HG03066 (cell line): ENCODE measurements around the gene TRPV3.
"Not testable (repeated sequence)": the region's sequence is repeated elsewhere in the genome, so short reads cannot be mapped to it uniquely, and the experiment has no call there.

Source experiments
- ATAC-seq: cut with Tn5 transposase; IDR thresholded peaks from one replicate; pipeline ENCODE4 v1.9.1; 2021; ENCODE audit warnings: low read depth; ENCODE audit not compliant: unreplicated experiment

The TRPV3 gene

DNA sequence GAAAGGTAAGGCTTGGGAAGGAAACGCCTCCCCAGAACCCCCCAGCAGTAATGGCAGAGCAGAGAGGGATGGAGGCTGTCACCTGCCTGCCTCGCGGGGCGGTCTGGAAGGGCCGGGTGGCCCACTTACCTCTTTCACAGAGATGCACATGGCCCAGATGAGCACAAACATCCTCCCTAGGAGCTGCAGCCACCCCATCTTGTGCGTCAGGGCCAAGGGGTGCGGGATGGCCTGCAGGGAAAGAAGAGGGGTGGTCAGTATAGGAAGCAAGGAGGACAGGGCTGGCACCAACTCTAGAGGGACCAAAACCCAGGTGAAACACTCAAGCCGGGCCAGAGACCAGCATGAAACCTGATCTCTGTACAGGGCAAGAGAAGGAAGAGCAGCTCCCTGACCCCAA lies 29.7 kb downstream of the TRPV3 start:
- no peak for ATAC-seq

DNA sequence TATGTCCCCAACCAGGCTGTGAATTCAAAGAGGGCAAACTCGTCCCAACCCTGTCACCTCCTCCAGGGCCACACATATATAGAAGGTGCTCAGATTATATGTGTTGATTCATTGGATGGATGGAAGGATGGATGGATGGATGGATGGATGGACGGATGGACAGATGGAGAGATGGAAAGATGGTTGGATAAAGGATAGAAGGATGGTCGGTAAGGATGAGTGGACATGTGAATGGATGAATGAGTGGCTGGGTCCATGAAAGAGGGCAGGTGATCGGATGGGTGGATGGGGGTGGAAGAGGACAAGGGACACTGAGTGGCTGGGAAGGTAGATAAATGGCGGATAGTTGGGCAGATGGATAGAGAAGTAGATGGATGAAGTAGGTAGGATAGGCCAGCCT lies 30.1 kb downstream of the TRPV3 start:
- ATAC-seq = no peak

DNA sequence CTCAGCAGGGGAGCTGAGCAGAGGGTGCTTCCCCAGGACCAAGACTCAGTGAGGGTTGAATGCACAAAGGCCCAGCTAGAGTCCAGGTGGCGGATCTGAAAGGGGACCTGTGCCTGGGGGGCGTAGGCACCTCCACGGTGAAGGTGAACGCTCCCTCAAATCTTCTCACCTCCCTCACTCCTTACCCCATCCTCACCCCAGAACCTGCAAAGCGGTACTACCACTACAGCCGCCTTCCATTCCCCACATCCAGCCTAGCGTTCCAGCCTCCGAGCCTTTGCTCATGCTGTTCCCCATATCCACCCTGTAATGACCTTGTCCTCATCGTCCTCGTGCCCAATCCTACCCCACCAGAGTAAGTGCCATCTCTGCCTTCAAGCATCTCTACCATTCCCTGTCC lies 30.6 kb downstream of the TRPV3 start:
- ATAC-seq = no peak

DNA sequence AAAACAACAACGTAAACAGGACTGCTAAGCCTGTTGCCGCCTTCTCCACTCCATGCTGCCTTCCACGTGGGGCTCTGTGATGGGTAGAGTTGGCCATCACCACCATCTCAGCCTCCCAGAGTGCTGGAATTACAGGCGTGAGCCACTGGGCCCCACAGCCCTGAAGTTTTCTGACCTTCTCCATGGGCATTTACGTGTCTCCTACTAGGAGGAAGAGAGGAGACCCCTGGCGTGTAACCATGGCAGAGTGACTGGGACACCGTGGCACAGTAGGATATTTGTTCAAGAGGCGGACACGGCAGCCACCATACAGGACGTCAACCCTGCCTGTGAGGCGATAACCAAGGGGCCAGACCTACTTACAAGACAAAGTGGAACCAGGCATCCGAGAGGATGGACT lies 31.1 kb downstream of the TRPV3 start:
- ATAC-seq = no peak

DNA sequence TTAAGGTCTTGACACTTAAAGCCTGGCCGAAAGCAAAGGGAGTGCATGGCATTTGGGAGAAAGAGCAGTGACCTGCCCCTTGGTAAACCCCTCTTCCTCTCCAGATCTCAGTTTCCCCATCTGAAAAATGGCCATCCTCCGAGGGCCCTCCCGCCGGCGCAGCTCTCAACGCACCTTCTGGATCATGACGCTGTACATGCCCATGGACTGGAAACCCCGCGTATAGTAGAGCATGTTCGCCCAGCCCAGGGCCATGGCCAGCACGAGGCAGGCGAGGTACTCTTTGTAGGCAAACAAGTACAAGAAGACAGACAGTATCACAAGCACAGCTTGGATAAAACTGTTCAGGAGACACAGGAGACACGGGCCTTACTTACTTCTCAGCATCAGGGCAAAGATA lies 33.6 kb downstream of the TRPV3 start:
- ATAC-seq = no peak

DNA sequence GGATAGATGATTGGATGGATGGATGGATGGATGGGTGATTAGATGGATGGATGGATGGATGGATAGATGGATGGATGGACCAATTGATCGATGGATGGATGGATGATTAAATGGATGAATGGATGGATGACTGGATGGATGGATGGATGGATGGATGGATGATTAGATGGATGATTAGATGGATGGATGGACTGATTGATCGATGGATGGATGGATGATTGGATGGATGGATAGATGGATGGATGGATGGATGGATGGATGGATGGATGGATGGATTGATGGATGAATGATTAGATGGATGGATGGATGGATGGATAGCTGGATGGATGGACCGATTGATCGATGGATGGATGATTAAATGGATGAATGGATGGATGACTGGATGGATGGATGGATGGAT lies 38.1 kb downstream of the TRPV3 start:
- ATAC-seq = not testable (repeated sequence)

DNA sequence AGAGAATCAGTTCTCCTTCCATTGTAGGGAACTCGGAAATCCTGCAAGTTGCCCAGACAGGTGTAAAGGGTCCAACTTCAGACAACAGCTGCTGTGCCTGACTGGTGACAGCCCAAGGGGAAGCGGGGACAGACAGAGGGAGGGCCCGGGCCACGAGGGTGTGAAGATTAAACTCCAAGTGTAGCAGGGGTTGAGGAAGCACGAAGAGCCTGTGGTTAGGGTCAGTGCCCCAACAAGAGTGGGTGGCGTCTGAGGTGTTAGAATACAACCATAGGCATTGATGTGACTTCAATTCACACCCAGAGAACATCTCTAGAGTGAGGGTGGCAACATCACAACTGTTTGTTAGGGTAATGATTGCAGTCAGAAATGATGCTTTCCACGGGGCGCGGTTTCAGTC lies 42.7 kb downstream of the TRPV3 start:
- no peak for ATAC-seq

DNA sequence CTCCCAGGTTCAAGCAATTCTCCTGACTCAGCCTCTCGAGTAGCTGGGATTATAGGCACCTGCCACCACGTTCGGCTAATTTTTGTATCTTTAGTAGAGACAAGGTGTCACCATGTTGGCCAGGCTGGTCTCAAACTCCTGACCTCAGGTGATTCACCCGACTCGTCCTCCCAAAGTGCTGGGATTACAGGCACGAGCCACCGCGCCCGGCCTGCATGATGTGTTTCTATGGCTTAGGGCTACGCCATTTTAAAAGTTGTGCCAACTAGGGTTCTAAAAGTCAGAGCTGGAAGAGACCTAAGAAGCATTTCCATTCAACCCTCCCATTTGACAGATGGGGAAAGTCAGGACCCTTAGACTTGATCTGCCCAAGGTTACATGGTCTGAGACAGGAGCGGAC lies 43.4 kb downstream of the TRPV3 start:
- not testable (repeated sequence) for ATAC-seq

DNA sequence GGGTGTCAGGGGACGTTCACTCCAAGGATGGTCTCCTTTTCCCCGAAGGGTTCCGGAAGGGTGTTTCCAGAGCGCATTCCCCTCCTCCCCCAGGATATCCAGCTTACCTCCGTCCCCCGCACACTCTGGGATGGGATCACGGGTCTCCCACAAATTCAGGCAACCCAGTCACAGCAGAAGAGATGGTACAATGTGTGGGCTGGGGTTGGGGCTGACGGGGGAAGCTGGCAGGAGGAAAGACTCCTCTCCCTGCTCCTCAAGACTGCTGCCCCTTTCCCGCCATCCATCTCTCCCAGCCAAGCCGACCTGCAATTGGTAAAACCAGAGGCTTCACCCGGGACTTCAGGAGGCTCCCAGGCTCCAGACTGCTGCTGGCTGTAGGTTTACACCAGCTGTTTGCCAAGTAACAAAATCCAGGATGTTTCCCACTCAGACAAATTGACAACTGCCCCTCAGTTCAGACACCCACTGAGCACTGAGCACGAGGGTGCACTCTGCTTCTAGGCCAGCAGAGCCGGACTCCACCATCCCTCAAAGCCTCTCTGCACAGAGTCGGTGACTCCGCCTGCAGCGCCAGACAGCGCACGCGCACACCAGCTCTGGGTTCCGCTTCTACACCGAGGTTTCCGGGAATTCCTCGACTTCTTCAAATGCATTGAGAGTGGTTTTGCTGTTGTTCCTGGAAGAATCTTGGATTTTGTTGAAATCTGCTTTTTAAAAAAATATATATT lies 44.1 kb downstream of the TRPV3 start:
- ATAC-seq = no peak

DNA sequence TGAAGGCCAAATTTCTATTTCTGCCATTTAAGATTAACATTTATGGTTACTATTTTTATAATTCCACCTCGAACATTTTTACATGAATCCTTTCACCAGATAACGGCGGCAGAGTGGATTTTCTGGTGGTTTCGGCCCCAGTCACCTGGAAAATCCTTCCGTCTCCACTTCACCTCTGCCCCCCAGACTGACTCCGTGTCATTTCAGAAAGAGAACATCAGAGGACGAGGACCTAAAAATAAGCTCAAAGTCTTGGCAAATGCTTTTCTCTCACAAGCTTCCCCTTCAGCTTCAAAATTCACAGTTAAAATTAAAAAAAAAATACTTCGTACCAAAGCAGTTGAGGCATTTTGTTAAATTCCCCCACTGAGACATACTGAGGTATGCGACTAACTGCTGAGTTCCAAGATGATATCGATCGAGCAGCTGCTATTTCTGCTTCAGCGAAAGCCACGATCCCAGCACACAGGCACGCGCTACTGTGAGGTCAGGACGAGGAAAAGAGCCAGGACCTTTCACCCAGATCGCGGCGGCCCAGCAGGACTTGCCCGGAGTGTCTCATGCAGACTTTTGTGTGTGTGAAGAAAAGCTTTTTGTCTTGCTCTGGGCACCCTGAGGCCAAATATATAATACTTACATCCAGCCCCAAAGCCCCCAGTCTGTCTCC lies 45.0 kb downstream of the TRPV3 start:
- ATAC-seq = no peak

DNA sequence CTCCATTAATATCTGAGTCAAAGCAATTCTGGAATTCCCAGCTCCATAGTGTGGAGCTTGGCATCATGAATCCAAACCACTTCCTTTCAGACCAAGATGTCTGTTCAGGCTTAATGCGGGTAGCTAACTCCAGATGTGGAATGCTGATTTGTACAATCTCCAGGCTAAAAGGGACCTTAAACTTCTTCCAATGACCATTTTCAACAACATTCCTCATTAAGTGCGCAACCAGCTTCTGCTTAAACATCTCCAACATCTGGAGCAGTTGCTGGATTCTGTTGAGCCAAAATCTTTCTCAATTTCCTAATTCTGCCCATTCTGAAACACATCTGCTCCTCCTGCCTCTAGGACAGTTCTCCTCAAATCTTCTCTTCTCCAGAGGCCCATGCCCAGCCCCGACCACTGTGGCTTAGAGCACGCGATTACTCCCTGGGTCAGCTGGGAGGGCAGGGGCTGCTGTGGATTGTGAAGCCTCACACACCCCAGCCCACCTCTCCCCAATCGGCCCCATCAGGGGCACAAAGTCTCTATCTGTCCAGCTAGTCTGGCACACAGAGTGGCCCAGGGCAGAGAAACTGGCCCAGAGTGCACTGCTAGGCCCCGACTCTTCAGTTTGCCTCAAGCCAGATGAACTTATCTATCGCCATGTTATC lies 45.6 kb downstream of the TRPV3 start:
- no peak for ATAC-seq

DNA sequence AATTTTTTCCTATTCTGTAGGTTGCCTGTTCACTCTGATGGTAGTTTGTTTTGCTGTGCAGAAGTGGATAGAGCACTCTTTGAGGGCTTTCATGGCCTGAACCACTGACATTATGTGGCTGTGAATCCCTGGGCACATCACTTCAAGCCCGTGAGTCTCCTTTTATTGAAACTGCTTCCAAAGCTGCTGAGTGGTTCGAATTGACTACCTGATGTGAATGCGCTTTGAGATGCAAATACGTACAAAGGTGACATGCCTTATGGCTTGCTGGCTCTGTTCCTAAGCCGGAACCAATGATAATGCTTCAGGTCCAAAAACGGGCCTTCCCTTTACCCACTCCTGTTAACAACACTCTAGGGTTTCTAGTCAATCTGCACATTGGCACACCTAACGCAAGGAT lies 47.5 kb downstream of the TRPV3 start:
- ATAC-seq = no peak

DNA sequence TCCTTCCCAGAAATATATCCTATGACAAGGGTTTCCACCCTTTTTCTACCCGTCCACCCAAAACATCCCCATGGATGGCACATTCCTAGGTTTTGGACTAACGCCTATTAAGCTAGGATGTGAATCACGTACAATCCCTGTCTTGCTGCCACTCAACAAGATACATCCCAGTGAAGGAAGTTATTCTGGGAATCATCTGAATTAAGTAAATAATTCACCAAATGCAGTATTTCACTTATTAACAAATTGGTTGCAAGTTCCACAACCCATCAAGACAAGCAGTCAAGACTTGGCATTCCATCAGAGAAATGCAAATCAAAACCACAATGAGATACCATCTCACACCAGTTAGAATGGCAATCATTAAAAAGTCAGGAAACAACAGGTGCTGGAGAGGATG lies 49.7 kb downstream of the TRPV3 start:
- ATAC-seq = no peak

DNA sequence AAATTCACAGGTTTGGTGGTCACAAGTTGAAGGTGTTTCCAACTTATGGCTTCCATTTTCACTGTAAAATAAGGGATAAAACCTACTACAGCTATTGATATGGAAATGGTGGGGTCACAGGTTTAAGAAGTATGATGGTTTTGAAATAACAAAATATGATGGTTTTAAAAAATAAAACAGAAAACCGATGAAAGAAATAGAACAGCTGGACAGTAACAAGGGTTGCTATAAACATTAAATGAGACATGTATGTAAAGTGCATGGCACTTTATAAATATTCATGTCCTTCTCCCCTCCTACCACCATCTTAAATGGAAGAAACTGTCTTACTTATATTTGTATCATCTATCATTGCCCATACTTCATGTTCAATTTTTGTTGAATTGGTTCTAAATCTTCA lies 50.5 kb downstream of the TRPV3 start:
- no peak for ATAC-seq

DNA sequence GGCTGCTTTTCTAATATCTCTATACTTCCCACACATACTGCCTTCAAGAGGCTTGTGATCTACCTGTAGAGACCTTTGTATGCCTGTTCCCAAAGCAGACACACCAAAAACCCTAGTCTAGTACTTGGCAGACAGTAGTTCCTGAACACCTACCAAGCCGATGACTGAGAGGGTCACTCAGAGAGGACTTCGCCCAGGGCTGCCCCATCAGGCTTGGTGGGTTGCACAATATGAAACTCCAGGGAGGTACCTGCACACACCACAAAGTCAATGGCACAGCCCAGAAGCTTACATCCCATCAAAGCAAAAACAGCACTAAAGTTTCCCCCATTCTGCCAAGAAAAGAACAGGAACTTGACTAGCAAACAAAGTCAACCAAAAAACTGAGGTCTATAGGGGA lies 51.6 kb downstream of the TRPV3 start:
- no peak for ATAC-seq

DNA sequence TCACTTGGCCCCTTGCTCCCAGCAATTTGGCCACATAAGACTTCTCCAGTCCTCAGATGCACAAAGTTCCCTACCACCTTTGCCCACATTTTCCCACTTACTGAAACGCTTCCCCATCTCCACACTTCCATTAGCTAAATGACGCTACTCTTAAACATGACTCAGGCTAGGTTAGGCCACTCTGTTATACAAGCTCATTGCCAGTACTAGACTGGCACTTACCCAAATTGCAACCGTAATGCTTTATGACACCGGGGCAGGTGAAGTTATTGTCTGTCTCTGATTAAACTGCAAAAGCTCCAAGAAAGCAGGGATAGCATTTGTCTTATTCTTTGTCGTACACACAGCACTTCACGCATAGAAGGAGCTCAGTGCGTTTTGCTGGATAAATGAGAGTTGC lies 52.6 kb downstream of the TRPV3 start:
- ATAC-seq = no peak

DNA sequence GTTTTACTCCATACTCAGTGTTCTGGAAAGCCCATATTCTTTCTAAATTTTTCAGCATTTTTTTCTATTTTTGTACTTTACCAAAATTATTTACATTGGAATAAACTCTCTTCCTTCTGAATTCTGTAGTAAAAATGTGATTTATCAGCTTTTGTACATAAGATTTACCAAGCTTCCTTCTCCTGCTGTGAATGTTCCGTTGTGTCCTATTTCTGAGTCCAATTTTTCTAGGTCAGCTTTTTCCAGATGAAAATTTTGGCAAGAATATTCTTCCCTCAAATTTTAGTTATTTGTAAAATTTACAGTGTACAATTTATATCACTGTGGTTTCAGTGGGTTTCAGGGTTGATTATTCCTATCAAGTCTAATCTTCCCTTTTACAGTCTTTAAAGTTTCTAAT lies 54.3 kb downstream of the TRPV3 start:
- no peak for ATAC-seq

DNA sequence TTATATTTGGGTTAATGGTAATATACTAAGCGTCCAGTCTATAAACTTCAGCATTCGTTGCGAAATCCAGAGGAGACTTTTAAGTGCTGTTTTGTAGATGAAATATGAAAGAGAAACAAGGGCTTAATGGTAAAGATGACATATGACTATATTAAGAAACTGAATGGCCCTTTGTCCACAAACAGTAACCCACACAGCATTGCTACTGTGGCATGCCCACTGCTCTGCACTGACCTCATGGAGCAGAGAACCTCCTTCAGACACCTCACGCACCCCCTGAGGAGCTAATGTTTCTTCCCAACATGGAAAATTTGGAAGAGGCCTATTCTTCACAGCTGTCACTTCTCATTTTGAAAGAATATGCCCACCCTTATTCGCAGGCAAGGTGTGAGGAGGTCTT lies 55.1 kb downstream of the TRPV3 start:
- no peak for ATAC-seq

DNA sequence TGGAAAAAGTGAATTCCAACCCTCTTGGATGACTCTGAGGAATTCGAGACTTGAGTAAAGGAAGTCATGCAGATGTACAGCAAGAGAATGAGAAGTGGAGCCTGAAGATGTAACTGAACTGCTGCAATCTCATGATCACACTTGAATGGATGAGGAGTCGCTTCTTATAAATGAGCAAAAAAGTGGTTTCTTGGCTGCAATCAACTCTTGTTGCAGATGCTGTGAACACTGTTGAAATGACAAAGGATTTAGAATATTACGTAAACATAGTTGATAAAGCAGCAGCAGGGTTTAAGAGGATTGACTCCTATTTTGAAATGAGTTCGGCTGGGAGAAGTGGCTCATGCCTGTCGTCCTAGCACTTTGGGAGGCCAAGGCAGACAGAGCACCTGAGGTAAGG lies 56.3 kb downstream of the TRPV3 start:
- ATAC-seq = no peak

DNA sequence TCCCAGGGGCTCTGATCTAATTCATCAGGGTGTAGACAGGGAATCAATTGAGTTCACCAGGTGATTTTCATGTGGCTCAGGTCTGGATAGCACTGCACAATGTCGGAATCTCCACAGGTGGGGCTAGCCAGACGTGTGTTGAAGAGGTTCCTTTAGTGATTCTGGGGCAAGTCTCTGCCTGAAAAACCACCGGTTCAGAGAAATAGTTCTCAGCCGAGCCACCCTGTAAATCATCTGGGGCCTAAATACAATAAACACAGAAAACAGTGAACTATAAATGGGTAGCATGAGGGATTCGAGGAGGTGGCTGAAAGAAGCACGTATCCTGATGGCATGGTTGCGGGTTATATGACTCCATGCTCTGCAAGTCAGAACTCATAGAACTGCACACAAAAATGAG lies 60.5 kb downstream of the TRPV3 start:
- ATAC-seq = no peak

DNA sequence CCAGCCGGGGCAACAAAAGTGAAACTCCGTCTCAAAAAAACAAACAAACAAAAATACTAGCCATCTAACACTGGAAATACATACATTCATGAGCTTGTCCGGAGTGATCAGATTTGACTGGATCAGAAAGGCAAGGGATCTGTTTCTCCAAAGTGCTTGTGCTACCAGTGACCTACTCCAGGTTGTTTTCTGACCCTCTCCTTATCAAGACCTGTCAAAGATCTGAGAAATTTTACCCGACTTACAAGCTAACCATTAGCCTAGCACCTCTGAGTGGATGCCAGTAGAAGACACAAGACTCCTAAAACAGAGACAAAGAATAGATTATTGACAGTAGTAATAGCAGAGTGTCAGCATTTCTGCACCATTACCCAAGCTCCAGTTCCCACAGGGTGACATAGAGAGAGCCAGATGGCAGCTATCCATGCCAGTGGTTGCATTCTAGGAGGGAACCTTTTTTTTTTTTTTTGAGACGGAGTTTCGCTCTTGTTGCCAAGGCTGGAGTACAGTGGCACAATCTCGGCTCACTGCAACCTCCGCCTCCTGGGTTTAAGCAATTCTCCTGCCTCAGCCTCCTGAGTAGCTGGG lies 72.0 kb downstream of the TRPV3 start:
- no peak for ATAC-seq

DNA sequence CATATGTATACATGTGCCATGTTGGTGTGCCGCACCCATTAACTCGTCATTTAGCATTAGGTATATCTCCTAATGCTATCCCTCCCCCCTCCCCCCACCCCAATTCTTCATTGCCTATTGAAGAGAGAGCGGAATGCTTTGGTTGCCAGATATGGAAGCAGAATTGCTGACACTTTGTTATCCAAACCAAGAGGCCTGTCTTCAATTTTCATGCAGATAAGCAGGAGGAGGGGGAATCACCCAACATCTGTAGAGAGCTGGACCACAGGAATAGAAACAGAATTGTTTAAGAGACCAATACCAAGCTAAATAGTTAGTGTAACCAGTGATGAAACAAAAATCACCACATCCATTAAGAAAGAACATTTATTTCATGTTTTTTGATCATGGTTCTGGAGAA lies 74.8 kb downstream of the TRPV3 start:
- no peak for ATAC-seq
